SH-SY5Y (cell line): Measurements from ENCODE around the gene ARHGAP15.

Source experiments
- GATA2 ChIP-seq: IDR thresholded peaks from 2 replicates; pipeline ENCODE4 v1.6.1; 2011; ENCODE audit warnings: mild to moderate bottlenecking, low read depth, low read length
- GATA3 ChIP-seq: IDR thresholded peaks from 2 replicates; pipeline ENCODE4 v1.6.1; 2011; ENCODE audit warnings: low read depth, mild to moderate bottlenecking, low read length, moderate library complexity

GRCh38 chr2:143607231-143608062 is 478.2 kb downstream of the ARHGAP15 start:
- TF ChIP-seq GATA2 (no peak), GATA3 (no peak)
